ENCODE results near the gene CALHM2. TPM values are rescaled to one million over a fixed set of nuclear protein-coding genes. Genes with fewer than 3 reads are reported as not detected.
"Not testable (repeated sequence)": the region's sequence is repeated elsewhere in the genome, so short reads cannot be mapped to it uniquely, and the experiment has no call there.

The CALHM2 gene, protein sequence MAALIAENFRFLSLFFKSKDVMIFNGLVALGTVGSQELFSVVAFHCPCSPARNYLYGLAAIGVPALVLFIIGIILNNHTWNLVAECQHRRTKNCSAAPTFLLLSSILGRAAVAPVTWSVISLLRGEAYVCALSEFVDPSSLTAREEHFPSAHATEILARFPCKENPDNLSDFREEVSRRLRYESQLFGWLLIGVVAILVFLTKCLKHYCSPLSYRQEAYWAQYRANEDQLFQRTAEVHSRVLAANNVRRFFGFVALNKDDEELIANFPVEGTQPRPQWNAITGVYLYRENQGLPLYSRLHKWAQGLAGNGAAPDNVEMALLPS
- total RNA-seq, result 3.1 TPM

DNA sequence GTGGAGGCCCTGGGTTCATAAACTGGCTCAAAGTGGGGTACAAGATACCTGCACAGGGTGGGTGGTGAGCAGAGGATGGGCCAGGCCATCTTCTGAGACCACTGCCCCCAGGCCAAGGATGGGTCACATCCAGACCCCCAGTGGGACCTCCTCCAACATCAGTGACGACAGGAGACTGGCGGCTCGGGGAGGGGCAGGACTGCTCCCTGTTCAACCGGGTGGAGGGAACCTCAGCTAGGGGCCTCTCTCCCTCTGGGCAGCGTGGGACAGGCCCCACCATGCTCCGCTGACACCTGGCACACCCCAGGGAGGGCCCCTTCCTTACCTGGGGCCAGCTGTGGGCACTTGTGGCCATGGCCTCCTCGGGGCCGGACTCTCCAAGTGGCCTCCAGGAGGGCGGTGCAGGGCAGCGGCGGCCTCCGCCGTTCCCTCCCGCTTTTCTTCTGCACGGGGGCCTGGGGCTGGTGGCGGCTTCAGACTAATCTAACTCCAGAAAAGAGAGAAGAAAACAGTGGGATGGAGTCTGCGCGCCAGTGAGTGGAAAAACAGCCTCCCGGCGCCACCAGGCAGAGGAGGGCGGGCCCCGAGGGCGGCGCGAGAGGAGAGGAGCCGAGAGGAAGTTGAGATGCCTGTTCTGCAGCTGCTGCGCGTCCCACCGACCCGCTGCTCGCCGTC lies at the start of gene CALHM2:
Gene CALHM2 (minus strand): TSS at position 540 of the 675 bp plus-strand sequence. CDS start 2,429 bp downstream, outside the sequence.
- peak; percentile 65 for DNase-seq

DNA sequence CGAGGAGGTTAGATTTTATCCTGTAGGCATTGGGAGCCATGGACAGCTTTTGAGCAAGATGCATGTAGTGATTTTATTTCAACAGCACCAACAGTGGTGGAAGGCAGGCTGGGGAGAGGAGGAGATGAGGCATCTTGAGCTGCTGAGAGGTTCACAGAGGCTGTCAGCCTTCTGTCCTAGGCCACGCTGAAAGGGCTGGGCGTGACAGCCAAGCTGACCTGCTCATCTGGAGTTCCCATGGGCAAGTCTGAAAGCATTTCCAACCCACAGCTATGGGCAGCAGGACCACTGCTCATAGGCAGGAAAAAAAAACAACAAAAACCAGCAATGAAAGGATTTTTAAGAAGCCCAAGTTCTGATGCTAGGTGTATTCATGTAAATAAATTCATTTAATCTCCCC lies 49.0 kb upstream of the CALHM2 start:
- no peak for DNase-seq

DNA sequence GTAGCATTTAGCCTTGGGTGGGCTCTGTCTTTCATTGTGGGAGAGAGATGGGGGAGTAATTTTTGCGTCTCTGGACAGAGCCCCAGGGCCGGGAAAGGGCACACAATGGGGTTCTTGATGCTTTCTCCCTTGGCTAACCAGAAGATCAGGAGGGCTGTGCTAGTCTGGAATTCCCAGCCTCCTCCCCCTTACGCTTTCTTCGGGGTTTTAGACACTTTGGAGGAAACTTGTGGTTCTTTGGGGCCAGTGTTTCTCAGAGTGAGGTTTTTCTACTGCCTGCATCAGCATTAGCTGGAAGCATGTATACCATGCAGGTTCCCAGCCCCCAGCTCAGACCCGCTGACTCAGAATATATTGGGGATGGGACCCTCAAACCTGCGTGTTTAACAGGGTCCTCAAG lies 48.3 kb upstream of the CALHM2 start:
- DNase-seq, result no peak

DNA sequence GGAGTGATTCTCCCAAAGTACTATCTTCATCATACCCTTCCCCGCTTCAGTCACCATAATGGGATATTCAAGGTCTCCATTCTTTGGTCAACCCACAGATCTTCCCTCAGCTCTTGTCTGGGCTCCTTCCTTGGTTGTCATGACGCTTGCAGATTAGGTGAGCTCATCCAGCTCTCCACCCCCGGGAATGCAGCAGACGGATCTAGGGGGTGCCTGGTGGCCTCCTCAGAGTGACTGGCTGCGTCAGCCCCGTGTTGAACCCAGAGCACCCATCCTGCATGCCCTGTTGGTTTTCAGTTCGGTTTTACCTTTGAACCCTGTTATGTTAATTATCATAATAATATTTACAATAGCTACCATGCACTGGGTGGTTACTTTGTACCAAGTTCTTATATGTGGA lies 47.7 kb upstream of the CALHM2 start:
- DNase-seq, result peak; percentile 50

DNA sequence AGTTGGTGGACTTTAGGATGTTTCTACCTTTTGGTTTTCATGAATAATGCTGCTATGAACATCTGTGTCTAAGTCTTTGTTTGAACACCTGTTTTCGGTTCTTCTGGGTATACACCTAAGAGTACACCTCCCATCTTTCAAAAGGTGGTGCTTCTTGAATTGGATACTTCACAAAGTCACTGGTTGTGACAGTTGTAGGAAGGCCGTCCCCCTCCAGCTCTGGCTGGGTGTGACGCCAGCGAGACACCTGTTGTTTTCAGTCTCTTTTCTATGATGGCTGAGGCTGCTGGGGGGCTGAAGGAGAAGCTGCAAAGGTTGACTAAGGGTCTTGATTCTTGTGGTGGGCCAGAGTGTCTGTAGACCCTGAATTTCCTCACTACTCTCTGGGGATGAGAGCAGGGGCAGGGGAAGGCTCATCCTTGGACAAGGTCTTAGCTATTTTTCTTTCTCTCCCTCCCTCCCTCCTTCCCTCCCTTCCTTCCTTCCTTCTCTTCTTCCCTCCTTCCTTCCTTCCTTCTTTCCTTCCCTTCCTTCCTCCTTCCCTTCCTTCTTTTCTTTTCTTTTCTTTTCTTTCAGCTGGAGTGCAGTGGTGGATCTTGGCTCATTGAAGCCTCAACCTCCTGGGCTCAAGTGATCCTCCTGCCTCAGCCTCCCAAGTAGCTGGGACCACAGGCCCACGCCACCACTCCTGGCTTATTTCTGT lies 46.9 kb upstream of the CALHM2 start:
- no peak for DNase-seq

DNA sequence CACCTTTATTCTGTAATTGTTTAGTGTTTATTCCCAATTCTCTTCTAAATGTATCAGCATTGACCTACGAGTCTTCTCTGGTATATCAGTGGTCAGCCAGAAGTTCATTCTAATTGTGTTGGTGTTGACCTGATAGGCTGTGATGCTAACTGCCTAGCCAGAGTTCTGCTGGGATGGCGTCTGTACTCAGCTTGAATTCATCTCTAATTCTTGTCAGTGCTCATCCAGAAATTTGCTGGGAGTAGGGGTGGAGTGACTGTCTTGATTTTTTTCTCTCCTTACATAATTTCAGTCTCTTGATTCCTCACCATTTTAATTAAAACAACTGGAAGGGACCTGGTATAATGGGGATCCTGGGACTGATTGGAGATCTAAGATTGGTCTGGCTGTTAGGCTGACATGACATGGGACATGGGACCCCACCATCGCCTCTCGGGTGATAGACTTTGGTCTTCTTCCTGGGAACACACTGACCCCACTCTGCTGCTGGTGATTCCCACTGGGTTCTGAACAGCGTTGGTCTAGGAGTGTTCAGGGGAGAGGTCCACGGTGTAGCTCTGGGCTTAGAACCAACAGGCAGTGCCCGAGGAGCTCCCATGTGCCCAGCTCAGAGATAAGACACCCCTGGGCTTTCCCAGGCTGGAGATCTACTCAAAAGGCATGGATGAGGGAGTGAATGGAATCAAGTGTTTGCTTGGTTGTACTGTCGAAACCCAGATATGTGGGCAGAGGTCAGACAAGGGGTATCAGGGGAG lies 45.2 kb upstream of the CALHM2 start:
- no peak for DNase-seq

DNA sequence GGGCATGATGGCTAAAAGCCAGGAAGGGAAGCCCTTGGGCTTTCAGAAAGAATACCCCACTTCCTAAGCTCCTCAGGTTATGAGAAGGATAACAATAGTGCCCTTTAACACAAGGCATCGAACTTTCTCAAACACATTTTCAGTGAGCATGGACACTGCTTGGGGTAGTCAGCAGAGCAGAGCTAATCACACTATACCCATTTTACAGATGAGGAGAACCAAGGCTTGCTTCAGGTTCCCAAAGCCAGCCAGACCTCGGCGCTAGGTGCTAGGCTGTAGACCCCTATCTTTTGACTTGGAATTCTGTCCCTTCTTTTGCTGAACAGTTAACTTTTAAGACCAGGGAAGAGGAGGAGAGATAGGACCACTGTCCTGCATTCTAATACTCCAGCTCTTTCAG lies 43.2 kb upstream of the CALHM2 start:
- no peak for DNase-seq

DNA sequence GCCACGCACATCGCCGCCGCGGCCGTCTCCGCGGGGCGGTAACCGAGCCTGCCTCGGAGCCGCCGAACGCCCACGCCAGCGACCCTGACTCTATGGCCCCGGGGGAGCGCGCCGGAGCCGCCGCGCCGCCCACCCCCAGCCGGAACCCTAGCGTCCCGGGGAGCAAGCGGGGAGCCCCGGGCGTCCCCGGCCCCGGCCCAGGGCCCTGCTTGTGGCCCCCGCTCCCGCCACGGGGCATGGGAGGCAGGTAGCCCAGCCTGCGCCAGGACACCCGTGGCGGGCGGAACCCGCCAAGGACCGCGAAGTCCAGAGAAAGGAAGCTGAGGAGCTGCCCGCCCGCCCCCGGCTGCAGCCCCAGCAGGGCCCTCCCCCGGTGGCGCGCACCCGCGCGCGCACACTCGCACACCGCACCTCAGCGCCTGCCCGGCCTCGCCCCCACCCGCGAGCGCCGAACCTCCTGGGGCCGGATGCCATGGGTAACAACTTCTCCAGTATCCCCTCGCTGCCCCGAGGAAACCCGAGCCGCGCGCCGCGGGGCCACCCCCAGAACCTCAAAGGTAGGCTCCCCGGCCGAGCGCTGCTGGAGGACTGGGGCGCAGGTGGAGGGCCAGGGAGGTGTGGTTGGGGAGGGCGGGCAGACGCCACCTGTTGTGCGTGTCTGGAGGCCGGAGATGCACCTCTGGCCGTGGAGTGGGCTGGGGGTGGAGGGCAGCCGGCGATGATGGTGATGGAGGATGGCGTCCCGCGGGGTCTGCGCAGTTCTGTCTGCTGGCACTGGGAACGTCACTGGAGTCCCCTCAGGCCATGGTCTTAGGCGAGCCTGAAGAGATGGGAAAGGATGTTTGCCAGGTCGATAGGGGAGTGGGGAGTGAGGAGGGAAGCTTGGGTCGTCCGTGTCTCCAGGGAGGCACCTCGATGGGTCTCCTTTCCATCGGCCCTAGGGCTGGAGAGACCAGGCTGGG lies 42.0 kb upstream of the CALHM2 start:
- peak; percentile 33 for DNase-seq

DNA sequence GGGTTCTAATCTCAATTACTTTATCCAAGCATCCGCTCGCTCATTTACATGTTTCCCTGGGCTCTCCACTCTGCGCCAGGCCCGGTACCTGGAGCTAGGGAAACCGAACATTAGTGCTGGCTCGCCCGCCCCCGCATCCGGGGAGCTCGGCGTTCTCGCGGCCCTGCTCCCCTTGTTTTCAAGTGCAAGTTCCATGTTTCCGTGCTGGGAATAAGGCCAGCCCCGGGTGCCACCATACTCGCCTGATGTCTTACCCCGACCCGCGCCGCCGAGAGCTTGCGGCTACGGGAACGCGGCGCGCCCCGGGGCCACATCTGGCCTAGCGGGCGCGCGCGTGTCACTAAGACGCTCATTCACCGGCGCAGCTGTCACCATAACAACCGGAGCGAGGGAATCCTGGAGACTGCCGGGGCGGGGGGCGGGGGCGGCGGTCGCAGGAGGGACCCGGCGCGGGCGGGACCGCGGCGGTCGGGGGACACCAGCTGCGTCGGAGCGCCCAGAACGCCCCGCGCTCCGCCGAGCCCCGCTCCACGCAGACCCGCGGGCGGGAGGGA lies 41.3 kb upstream of the CALHM2 start, which contains the start of gene NEURL1:
Gene NEURL1 (plus strand): TSS at position 344 of the 554 bp plus-strand sequence. CDS start 683 bp downstream, outside the sequence.
- peak; percentile 69 for DNase-seq

DNA sequence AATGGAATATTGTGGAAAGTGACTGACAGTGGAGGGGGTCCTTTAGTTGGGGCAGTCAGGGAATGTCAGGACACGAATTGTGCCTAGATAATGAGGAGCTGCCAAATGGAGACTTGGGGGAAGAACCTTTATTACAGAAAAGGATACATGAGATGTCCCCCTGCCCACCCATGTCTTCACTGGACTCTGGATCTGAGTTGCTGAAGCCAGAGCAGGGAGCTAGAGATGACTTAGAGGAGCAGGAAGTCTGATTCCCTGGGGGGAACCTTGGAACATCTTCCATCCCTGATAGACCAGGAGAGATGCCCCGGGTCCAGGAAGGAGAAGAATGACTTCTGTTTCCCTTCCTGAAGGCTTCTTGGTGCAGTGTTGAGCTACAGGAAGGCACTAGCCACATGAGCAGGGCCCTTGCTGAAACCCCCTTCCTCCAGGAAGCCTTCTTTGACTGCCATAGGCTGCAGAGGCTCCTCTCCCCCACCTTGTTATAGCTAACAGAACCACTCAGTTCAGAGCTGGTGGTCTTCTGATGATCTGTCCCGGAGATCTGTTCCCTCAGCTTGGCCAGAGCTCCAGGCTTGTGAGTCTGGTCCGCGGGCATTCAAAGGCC lies 40.6 kb upstream of the CALHM2 start:
- DNase-seq, result no peak

DNA sequence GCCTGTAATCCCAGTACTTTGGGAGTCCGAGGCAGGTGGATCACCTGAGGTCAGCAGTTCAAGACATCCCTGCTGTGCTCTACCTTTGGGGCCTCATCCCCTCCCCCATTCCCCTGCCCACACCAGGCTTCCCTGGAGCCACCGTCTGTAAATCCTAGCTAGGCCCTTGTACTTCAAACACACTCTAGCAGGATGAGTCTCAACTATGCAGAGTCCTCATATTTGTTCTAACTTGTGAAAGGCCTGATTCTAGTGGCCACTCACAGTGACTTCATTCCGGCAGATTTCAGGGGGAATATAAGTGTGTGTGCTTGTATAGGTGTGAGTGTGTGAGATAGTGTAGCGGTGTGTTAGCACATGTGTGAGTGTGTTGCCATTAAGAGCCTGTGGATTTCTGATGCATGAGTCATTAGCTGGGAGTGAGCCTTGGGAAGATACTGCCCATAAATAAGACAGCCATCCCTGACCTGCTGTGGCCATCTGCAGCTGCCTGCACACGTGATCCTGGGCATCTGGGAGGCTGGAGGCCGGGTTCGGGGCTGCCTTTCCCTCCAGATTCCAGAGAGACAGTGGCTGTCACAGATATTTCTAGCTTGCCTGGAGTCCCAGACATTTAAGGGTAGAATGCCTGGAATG lies 39.7 kb upstream of the CALHM2 start:
- DNase-seq, result no peak

DNA sequence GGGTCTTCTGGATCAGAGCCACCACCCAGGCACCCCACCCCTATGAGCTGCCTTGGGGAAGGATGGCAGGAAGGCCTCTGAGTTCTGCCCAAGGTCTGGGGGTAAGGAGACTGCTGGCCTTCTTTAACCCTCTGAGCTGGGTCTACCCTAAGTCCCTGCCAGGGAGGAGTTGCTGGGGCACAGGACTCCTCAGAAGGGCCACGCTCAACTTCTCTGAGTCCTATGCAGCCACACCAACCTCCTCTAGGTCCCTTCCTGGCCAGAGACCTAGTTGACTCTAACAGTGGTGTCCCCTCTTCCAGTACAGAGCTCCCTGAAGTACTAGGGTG lies 38.8 kb upstream of the CALHM2 start:
- no peak for DNase-seq

DNA sequence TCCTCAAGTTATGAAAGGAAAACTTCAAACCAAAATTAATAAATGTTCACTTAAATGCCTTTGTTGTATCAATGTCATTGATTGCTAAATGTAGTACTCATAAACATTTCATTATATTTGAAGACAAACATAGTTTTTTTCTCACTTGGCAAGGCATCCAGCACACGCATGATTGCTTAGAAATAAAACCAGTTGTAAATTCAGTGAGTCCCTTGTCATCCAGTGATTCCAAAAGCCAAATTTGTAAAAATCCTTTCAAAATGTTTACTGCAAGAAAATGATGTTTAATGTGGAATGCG lies 35.2 kb upstream of the CALHM2 start:
- DNase-seq, result no peak

DNA sequence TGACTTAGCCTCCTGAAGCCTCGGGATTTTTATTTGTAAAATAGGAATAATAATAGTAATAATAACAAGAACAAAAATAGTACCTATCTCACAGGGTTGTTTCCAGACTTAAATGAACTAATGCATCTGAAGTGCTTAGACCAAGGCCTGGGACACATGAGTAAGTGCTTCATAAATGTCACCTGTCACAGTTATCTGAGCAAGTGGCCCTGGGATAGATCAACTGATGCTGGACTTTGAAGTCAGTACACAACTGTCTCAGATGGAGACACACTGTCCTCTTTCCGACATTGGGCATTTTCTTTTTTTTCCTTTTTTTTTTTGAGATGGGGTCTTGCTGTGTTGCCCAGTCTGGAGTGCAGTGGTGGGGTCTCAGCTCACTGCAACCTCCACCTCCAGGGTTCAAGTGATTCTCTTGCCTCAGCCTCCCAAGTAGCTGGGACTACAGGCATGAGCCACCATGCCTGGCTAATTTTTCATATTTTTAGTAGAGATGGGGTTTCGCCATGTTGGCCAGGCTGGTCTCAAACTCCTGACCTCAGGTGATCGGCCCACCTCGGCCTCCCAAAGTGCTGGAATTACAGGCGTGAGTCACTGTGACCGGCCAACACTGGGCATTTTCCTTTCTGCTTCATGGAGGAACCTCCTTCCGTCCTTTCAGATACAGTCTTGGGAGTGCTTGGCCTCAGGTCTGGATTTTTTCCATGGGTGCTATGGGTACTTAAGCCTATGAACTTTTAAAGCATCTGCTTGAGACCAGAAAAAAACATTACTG lies 34.7 kb upstream of the CALHM2 start:
- not testable (repeated sequence) for DNase-seq

DNA sequence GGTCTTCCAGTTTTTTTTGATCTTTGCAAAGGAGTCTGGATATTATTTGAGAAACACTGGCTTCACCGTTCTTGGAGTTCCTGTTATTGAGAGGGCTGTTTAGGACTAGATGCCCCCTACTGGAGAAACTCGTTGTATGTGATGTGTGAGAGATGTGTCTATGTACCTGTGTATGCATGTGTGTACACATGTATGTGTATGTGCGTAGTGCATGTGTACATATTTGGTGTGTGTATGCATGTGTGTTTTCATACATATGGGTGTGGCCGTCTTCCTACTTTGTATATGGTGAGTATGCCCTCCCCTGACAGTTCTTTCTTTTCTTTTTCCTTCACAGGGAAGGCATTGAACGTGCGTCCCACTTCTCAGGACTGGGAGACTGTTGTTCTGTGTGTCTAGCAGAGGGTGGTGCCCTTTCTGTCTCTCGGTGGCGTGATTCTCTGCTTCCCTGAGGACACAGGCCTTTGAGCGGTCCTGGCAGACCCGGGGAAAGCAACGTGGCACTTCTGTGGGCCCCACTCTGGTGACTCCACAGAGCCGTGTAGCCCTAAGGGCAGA lies 29.9 kb upstream of the CALHM2 start:
- DNase-seq, result no peak

DNA sequence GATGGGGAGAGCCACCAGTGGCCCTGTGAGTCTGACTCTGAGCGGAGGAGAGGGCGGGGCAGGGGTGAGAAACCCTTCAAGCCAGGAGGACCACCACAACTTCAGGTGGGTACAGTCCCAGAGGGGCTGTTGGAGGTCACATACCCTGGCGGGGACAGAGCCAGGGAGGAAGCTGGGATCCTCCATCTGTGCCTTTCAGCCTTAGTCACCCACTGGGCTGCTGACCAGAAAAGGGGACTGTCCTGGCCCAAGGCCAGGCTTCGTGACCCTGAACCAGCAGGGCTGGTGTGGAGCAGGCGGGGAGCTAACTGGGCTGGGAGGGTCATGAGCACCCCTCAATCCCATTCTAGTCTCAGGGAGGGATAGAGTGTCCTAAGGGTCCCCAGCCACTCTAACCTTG lies 28.4 kb upstream of the CALHM2 start:
- no peak for DNase-seq

DNA sequence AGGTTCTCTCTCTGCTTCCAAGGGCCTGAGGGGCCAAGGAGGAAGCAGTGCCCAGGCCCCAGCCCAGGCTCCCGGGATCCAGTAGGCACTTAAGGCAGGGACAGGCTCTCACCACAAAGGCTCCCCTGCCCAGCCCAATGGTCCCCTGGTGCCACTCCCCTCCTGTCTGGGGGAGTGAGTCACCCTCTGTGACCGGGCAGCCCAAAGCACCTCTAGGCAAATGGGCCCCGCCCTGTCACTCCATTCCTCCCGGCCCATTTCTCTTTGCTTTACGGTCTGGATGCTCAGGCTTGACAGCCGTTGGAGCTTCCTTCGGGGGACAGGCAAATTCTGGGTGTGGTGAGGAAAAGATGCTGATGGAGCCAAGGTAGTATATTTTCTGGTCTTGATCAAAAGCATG lies 27.0 kb upstream of the CALHM2 start, which contains the start of gene CALHM3:
Gene CALHM3 (minus strand): TSS at position 106 of the 400 bp plus-strand sequence. CDS start 208 bp downstream, outside the sequence.
- no peak for DNase-seq

DNA sequence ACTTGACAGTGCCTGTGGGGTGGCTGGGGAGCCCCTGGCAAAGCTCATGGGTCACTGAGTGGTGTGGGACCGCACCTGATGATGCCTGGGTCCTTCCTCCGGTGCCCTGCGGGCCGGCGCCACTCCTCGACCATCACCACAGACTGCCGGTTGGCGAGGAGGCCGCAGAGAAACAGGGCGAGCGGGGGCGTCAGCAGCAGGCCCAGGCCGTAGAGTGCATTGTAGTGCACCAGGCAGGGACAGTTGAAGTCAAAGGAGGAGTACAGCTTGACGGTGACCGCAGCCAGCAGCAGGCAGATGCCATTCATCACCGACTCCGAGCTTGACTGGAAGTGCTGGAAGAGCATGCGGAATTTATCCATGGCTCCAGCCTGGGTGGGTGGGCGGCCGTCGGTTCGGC lies 26.5 kb upstream of the CALHM2 start:
- no peak for DNase-seq

Data from occipital lobe (tissue), 2 donors.